Osteocyte (in vitro differentiated cells): ENCODE data around the gene CENPU. TPM values are rescaled to one million over a fixed set of nuclear protein-coding genes. Genes with fewer than 3 reads are reported as not detected.
"Not testable (repeated sequence)": the region's sequence is repeated elsewhere in the genome, so short reads cannot be mapped to it uniquely, and the experiment has no call there.

ENCODE experiments used
- DNase-seq: peaks from one replicate; pipeline ENCODE4 v3.0.0; 2021; ENCODE audit warnings: mixed read lengths; ENCODE audit not compliant: unreplicated experiment; ENCODE audit errors: extremely low spot score
- H3K27ac Mint-ChIP-seq: one replicate; pipeline ENCODE4 v1.8.0; 2021; ENCODE audit warnings: mild to moderate bottlenecking, mixed read lengths; ENCODE audit not compliant: unreplicated experiment
- H3K27me3 Mint-ChIP-seq: one replicate; pipeline ENCODE4 v1.8.0; 2021; ENCODE audit warnings: mixed read lengths; ENCODE audit not compliant: unreplicated experiment
- H3K36me3 Mint-ChIP-seq: one replicate; pipeline ENCODE4 v1.8.0; 2021; ENCODE audit warnings: mixed read lengths; ENCODE audit not compliant: unreplicated experiment
- H3K4me1 Mint-ChIP-seq: one replicate; pipeline ENCODE4 v1.8.0; 2021; ENCODE audit warnings: mixed read lengths; ENCODE audit not compliant: unreplicated experiment
- H3K4me3 Mint-ChIP-seq: one replicate; pipeline ENCODE4 v1.8.0; 2021; ENCODE audit warnings: mild to moderate bottlenecking, moderate library complexity, mixed read lengths; ENCODE audit not compliant: unreplicated experiment
- H3K9me3 Mint-ChIP-seq: one replicate; pipeline ENCODE4 v1.8.0; 2021; ENCODE audit warnings: mixed read lengths; ENCODE audit not compliant: unreplicated experiment
- total RNA-seq: library from RNA; stranded (reverse); gene quantifications from 2 replicates; pipeline ENCODE4 v1.2.1, GENCODE V29; 2021
- TF ChIP-seq, protein P1 (sequence below): fragments of 200-600 bp; sonication (generic); IDR thresholded peaks from 2 replicates; pipeline ENCODE4 v1.5.0; 2021; ENCODE audit warnings: antibody characterized with exemption, mild to moderate bottlenecking, moderate library complexity

Gene CENPU
- total RNA-seq, 1 donor from 2014 or later, result 6.9 TPM

GRCh38 chr4:184655889-184656869 is 77.7 kb downstream of the CENPU start:
- no peaks in the 10 kb centered on the region for H3K9me3 Mint-ChIP-seq
- H3K4me3 Mint-ChIP-seq, result no peak overlapping the region
- H3K27me3 Mint-ChIP-seq, result no peaks in the 10 kb centered on the region
- H3K4me1 Mint-ChIP-seq, result peaks cover 22% of the 10 kb centered on the region
- H3K27ac Mint-ChIP-seq, result no peak overlapping the region
- no peak for DNase-seq
- TF ChIP-seq, protein P1, sequence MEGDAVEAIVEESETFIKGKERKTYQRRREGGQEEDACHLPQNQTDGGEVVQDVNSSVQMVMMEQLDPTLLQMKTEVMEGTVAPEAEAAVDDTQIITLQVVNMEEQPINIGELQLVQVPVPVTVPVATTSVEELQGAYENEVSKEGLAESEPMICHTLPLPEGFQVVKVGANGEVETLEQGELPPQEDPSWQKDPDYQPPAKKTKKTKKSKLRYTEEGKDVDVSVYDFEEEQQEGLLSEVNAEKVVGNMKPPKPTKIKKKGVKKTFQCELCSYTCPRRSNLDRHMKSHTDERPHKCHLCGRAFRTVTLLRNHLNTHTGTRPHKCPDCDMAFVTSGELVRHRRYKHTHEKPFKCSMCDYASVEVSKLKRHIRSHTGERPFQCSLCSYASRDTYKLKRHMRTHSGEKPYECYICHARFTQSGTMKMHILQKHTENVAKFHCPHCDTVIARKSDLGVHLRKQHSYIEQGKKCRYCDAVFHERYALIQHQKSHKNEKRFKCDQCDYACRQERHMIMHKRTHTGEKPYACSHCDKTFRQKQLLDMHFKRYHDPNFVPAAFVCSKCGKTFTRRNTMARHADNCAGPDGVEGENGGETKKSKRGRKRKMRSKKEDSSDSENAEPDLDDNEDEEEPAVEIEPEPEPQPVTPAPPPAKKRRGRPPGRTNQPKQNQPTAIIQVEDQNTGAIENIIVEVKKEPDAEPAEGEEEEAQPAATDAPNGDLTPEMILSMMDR, result no peak
- peaks cover 9% of the 10 kb centered on the region for H3K36me3 Mint-ChIP-seq

DNA sequence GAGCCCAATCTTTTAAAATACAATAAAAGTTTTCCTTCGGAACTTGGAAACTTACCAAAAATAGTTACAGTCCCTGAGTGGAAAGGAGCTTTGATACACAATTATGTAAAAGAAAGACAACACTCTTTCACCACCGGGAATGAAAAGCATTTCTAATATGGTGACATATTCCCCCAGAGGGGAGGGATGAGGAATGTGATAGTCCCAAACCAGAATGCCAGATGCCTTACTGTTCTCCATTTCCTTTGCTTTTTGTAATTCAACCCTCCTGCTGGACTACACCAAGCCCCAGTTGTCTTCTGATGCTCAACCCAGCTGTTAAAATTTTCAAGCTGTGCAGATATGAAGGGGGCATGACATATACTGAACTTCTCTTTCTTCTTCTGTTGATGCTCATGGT is 80.2 kb downstream of the CENPU start:
- Mint-ChIP-seq H3K36me3 (peaks cover 9% of the 10 kb centered on the region), H3K27ac (peak overlapping the region; percentile 80), H3K9me3 (no peaks in the 10 kb centered on the region), H3K27me3 (no peaks in the 10 kb centered on the region), H3K4me1 (peaks cover 32% of the 10 kb centered on the region), H3K4me3 (no peak overlapping the region)
- TF ChIP-seq, protein P1, result no peak
- no peak for DNase-seq

DNA sequence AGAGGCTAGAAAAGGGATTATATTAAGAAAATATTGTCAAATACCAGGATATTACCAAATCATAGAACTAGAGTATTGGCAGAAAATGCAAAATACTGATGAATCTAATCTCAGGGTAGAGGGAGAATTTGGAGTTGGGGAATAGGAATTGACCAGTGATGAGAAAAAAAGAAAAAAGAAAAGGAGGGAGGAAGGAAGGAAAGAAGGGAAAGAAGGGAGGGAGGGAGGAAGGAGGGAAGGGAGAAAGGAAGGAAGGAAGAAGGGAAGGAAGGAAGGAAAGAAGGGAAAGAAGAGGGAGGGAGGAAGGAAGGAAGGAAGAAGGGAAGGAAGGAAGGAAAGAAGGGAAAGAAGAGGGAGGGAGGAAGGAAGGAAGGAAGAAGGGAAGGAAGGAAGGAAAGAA is 81.2 kb downstream of the CENPU start:
- Mint-ChIP-seq H3K4me1 (peaks cover 39% of the 10 kb centered on the region), H3K27ac (peak overlapping the region; percentile 2)
- DNase-seq, H3K27me3 Mint-ChIP-seq, H3K4me3 Mint-ChIP-seq, H3K9me3 Mint-ChIP-seq, H3K36me3 Mint-ChIP-seq: not testable (repeated sequence)

GRCh38 chr4:184651899-184652298 is 82.0 kb downstream of the CENPU start:
- TF ChIP-seq, protein P1, result no peak
- Mint-ChIP-seq H3K36me3 (peaks cover 6% of the 10 kb centered on the region), H3K4me1 (peaks cover 47% of the 10 kb centered on the region), H3K27ac (no peak overlapping the region), H3K4me3 (no peak overlapping the region), H3K27me3 (no peaks in the 10 kb centered on the region), H3K9me3 (no peaks in the 10 kb centered on the region)
- DNase-seq, result no peak

- peak overlapping the region; percentile 84 for H3K4me3 Mint-ChIP-seq
- H3K4me1 Mint-ChIP-seq, result peaks cover 60% of the 10 kb centered on the region
- H3K27me3 Mint-ChIP-seq, result no peaks in the 10 kb centered on the region
- H3K9me3 Mint-ChIP-seq, result no peaks in the 10 kb centered on the region
- no peak for DNase-seq
- TF ChIP-seq, protein P1, result no peak
- peak overlapping the region; percentile 92 for H3K27ac Mint-ChIP-seq
- H3K36me3 Mint-ChIP-seq, result peaks cover under 1% of the 10 kb centered on the region
These were observed 83.7 kb downstream of the CENPU start for GRCh38 chr4:184649971-184650855.
